ENCODE data around the gene MAP2K7. TPM values are rescaled to one million over a fixed set of nuclear protein-coding genes. Genes with fewer than 3 reads are reported as not detected.

MAP2K7 gene
- total RNA-seq, 1 experiment from 2014 or later, result 37.4 TPM

- no peaks in the 10 kb centered on the region for H3K9me3 Mint-ChIP-seq (ENCODE audit: unreplicated experiment)
- POLR2A ChIA-PET, result interaction anchor here (0.6 kb wide), 1 partner anchor 20 kb away, joined by 4 read pairs; the partner anchor contains the start of gene SNAPC2
- H3K27me3 Mint-ChIP-seq (ENCODE audit: insufficient read depth, unreplicated experiment), result no peaks in the 10 kb centered on the region
- H3K27me3 ChIP-seq (replicated peaks; ENCODE audit: control insufficient read depth, insufficient read depth, low read length), result no peaks in the 10 kb centered on the region
- intact Hi-C loops (cut with micrococcal nuclease; ENCODE audit: unreplicated experiment), result no loop called here
- H3K4me1 ChIP-seq, result peaks cover 9% of the 10 kb centered on the region; the same call in 1 of the 2 replicates
- BruUV-seq (replicated peaks), result no TSS peak
- TF ChIP-seq, protein P1, sequence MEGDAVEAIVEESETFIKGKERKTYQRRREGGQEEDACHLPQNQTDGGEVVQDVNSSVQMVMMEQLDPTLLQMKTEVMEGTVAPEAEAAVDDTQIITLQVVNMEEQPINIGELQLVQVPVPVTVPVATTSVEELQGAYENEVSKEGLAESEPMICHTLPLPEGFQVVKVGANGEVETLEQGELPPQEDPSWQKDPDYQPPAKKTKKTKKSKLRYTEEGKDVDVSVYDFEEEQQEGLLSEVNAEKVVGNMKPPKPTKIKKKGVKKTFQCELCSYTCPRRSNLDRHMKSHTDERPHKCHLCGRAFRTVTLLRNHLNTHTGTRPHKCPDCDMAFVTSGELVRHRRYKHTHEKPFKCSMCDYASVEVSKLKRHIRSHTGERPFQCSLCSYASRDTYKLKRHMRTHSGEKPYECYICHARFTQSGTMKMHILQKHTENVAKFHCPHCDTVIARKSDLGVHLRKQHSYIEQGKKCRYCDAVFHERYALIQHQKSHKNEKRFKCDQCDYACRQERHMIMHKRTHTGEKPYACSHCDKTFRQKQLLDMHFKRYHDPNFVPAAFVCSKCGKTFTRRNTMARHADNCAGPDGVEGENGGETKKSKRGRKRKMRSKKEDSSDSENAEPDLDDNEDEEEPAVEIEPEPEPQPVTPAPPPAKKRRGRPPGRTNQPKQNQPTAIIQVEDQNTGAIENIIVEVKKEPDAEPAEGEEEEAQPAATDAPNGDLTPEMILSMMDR (IDR thresholded peaks at IDR 0.05; ENCODE audit: insufficient read depth in 1 of 2, low read depth in 1 of 2, low read length in 1 of 2, severe bottlenecking in 1 of 2, unreplicated experiment in 1 of 2), result no peak
- H3K36me3 Mint-ChIP-seq (ENCODE audit: insufficient read depth, unreplicated experiment), result peaks cover 29% of the 10 kb centered on the region
- H3K27ac Mint-ChIP-seq (ENCODE audit: unreplicated experiment), result no peak overlapping the region
- no peak overlapping the region for H3K4me3 ChIP-seq (ENCODE audit: low read depth, low read length)
- H3K9me3 ChIP-seq, result no peaks in the 10 kb centered on the region
- peaks cover 2% of the 10 kb centered on the region; the same call in 1 of the 2 replicates for H3K36me3 ChIP-seq (ENCODE audit: control insufficient read depth, insufficient read depth, low read length)
- DNase-seq, result no peak
- no peak overlapping the region for H3K4me3 Mint-ChIP-seq (ENCODE audit: unreplicated experiment)
- CTCF ChIA-PET, result no interaction called here
- H3K4me1 Mint-ChIP-seq (ENCODE audit: low read depth, unreplicated experiment), result peaks cover 3% of the 10 kb centered on the region
These were observed 3.8 kb upstream of the MAP2K7 start for GRCh38 chr19:7899751-7900378.

DNA sequence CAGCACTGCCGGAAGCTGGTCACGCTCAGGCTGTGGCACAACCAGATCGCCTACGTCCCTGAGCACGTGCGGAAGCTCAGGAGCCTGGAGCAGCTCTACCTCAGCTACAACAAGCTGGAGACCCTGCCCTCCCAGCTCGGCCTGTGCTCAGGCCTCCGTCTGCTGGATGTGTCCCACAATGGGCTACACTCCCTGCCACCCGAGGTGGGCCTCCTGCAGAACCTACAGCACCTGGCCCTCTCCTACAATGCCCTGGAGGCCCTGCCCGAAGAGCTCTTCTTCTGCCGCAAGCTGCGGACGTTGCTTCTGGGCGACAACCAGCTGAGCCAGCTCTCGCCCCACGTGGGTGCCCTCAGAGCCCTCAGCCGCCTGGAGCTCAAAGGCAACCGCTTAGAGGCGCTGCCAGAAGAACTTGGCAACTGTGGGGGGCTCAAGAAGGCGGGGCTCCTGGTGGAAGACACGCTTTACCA, 3.2 kb upstream of the MAP2K7 start:
- no peak overlapping the region for H3K4me3 ChIP-seq (ENCODE audit: low read depth, low read length)
- peaks cover 2% of the 10 kb centered on the region; the same call in 1 of the 2 replicates for H3K36me3 ChIP-seq (ENCODE audit: control insufficient read depth, insufficient read depth, low read length)
- H3K9me3 ChIP-seq, result no peaks in the 10 kb centered on the region
- intact Hi-C loops (cut with micrococcal nuclease; ENCODE audit: unreplicated experiment), result no loop called here
- no peaks in the 10 kb centered on the region for H3K27me3 ChIP-seq (replicated peaks; ENCODE audit: control insufficient read depth, insufficient read depth, low read length)
- ChIA-PET CTCF (no interaction called here), POLR2A (interaction anchor here (0.6 kb wide), 1 partner anchor 20 kb away, joined by 4 read pairs; the partner anchor contains the start of gene SNAPC2)
- DNase-seq, result no peak
- peaks cover 26% of the 10 kb centered on the region for H3K36me3 Mint-ChIP-seq (ENCODE audit: insufficient read depth, unreplicated experiment)
- BruUV-seq (replicated peaks), result no TSS peak
- H3K27ac Mint-ChIP-seq (ENCODE audit: unreplicated experiment), result no peak overlapping the region
- H3K9me3 Mint-ChIP-seq (ENCODE audit: unreplicated experiment), result no peaks in the 10 kb centered on the region
- H3K4me3 Mint-ChIP-seq (ENCODE audit: unreplicated experiment), result no peak overlapping the region
- TF ChIP-seq, protein P1 (IDR thresholded peaks at IDR 0.05; ENCODE audit: insufficient read depth in 1 of 2, low read depth in 1 of 2, low read length in 1 of 2, severe bottlenecking in 1 of 2, unreplicated experiment in 1 of 2), result no peak
- H3K27me3 Mint-ChIP-seq (ENCODE audit: insufficient read depth, unreplicated experiment), result no peaks in the 10 kb centered on the region
- peaks cover 6% of the 10 kb centered on the region for H3K4me1 Mint-ChIP-seq (ENCODE audit: low read depth, unreplicated experiment)
- peaks cover 12% of the 10 kb centered on the region; the same call in 1 of the 2 replicates for H3K4me1 ChIP-seq

DNA sequence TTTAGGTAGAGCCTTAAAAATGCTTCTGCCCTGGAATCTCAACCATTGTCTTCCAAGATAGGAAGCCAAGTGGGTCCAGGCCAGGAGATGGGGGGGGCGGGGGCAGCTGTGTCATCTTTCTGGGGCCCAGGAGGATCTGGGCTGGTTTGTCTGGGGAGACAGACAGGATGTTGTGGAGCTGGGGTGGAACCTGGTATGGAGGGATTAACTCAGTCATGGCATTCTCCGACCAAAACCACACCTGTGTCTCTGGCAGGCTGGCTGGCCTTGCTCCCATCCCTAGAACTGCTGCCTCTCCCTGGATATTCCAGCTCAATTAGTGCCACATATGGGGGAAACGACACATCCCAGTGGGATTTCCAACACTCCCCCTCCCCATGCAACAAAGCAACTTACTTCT, 2.7 kb upstream of the MAP2K7 start:
- no peaks in the 10 kb centered on the region for H3K27me3 ChIP-seq (replicated peaks; ENCODE audit: control insufficient read depth, insufficient read depth, low read length)
- H3K4me1 ChIP-seq, result peaks cover 12% of the 10 kb centered on the region; the same call in 1 of the 2 replicates
- Mint-ChIP-seq H3K4me1 (ENCODE audit: low read depth, unreplicated experiment) (peaks cover 6% of the 10 kb centered on the region), H3K27me3 (ENCODE audit: insufficient read depth, unreplicated experiment) (no peaks in the 10 kb centered on the region), H3K36me3 (ENCODE audit: insufficient read depth, unreplicated experiment) (peaks cover 24% of the 10 kb centered on the region), H3K27ac (ENCODE audit: unreplicated experiment) (no peak overlapping the region), H3K9me3 (ENCODE audit: unreplicated experiment) (no peaks in the 10 kb centered on the region), H3K4me3 (ENCODE audit: unreplicated experiment) (no peak overlapping the region)
- H3K9me3 ChIP-seq, result no peaks in the 10 kb centered on the region
- ChIA-PET POLR2A (no interaction called here), CTCF (interaction anchor here (0.6 kb wide), 1 partner anchor 80 kb away, joined by 4 read pairs; no protein-coding TSS in a partner anchor)
- no peak overlapping the region for H3K4me3 ChIP-seq (ENCODE audit: low read depth, low read length)
- TF ChIP-seq, protein P1 (IDR thresholded peaks at IDR 0.05; ENCODE audit: insufficient read depth in 1 of 2, low read depth in 1 of 2, low read length in 1 of 2, severe bottlenecking in 1 of 2, unreplicated experiment in 1 of 2), result no peak
- BruUV-seq (replicated peaks), result no TSS peak
- intact Hi-C loops (cut with micrococcal nuclease; ENCODE audit: unreplicated experiment), result no loop called here
- peaks cover 2% of the 10 kb centered on the region; the same call in 1 of the 2 replicates for H3K36me3 ChIP-seq (ENCODE audit: control insufficient read depth, insufficient read depth, low read length)
- no peak for DNase-seq
